Transverse colon (tissue), 4 donors: ENCODE data around the gene AKAP13. TPM values are rescaled to one million over a fixed set of nuclear protein-coding genes. Genes with fewer than 3 reads are reported as not detected.

Experiments
- DNase-seq: peaks from one replicate; pipeline ENCODE4 v3.0.0-alpha.2; 2019
- H3K27ac ChIP-seq, 4 donors: fragments of 200-600 bp; sonication (generic); 2 replicates each; pipeline ENCODE4 v1.5.1; 2016 to 2018; ENCODE audit warnings: inconsistent platforms in 4 of 4
- H3K27me3 ChIP-seq: fragments of 200-600 bp; sonication (generic); 2 replicates; pipeline ENCODE4 v1.5.1; 2017; ENCODE audit warnings: inconsistent platforms
- H3K36me3 ChIP-seq, 4 donors: fragments of 200-600 bp; sonication (generic); 2 replicates each; pipeline ENCODE4 v1.5.1; 2017 to 2019; ENCODE audit warnings: inconsistent platforms in 4 of 4
- H3K4me1 ChIP-seq, 4 donors: fragments of 200-600 bp; sonication (generic); 2 replicates each; pipeline ENCODE4 v1.5.1; 2017 to 2020; ENCODE audit warnings: inconsistent platforms in 4 of 4
- H3K4me3 ChIP-seq, 4 donors: fragments of 200-600 bp; sonication (generic); 1 replicate in 1 of 4; 2 replicates in 3 of 4; pipeline versions ENCODE4 v1.5.1 to v1.6.1; 2017 to 2019; ENCODE audit warnings: inconsistent platforms in 4 of 4
- H3K9me3 ChIP-seq, 2 donors: fragments of 200-600 bp; sonication (generic); 2 replicates each; pipeline ENCODE4 v1.5.1; 2017 to 2019; ENCODE audit warnings: inconsistent platforms in 2 of 2
- EP300 ChIP-seq: sonication (generic); formaldehyde crosslinking; IDR thresholded peaks from one replicate; pipeline ENCODE4 v1.6.1; 2017; ENCODE audit warnings: antibody characterized with exemption, low read depth
- POLR2A ChIP-seq: fragments of 450-650 bp; IDR thresholded peaks from one replicate; pipeline ENCODE4 v1.6.1; 2016; ENCODE audit warnings: antibody characterized with exemption, mild to moderate bottlenecking, moderate library complexity
- POLR2AphosphoS5 ChIP-seq, 3 donors: sonication (generic); formaldehyde crosslinking; IDR thresholded peaks; one replicate each; pipeline ENCODE4 v1.6.1; 2016; ENCODE audit warnings: antibody characterized with exemption in 3 of 3
- WGBS, 2 donors: methylation state at CpG; one replicate each; pipeline ENCODE4 v1.1.5; 2018; ENCODE audit warnings: low coverage in 1 of 2; 5-methylcytosine and 5-hydroxymethylcytosine counted together
- in situ Hi-C, 4 donors: fragments of 200-750 bp; cut with MboI; loops; one replicate each; pipeline versions ENCODE4 v1.15.0 to v1.15.1; 2017; ENCODE audit warnings: low sequenced_read_pairs in 3 of 4, low pct_ligation_motif_present in 1 of 4, low pct_unique_long_range_greater_than_20kb in 1 of 4
- intact Hi-C: fragments of 100-400 bp; cut with DNase I; formaldehyde crosslinking; loops from one replicate; pipeline ENCODE4 v1.15.1; 2023; ENCODE audit warnings: low total_unique reads
- total RNA-seq, 4 donors: library from RNA; depleted of rRNA; stranded (reverse); fragments of >200 nt; gene quantifications; one replicate each; pipeline ENCODE4 v1.1.0, GENCODE V29; 2016
- TF ChIP-seq, protein P1 (sequence below), 5 experiments: fragments of 200-600 bp in 3 of 5; fragments of 450-650 bp in 2 of 5; sonication (generic) in 3 of 5; IDR thresholded peaks; 1 replicate in 2 of 5; 2 replicates in 3 of 5; pipeline ENCODE4 v1.5.1; 2016 to 2017; ENCODE audit warnings: antibody characterized with exemption in 5 of 5, inconsistent platforms in 3 of 5, mild to moderate bottlenecking in 2 of 5, moderate library complexity in 1 of 5

Gene AKAP13
- total RNA-seq, 4 donors from 2014 or later, result 206 to 291 (median 214) TPM

- peak overlapping the region; percentile 76 to 85 (median 82) for H3K27ac ChIP-seq
- peaks cover 20 to 87% (median 46%) of the 10 kb centered on the region in 4 donors for H3K4me1 ChIP-seq
- H3K27me3 ChIP-seq, result no peaks in the 10 kb centered on the region
- in situ Hi-C loops, result no loop called here
- H3K36me3 ChIP-seq, result no peaks in the 10 kb centered on the region
- WGBS, 2 donors, result 53 to 54% methylated on average over 7 of the region's 7 CpGs
- intact Hi-C loops, result no loop called here
- no peaks in the 10 kb centered on the region for H3K9me3 ChIP-seq
- TF ChIP-seq, protein P1, sequence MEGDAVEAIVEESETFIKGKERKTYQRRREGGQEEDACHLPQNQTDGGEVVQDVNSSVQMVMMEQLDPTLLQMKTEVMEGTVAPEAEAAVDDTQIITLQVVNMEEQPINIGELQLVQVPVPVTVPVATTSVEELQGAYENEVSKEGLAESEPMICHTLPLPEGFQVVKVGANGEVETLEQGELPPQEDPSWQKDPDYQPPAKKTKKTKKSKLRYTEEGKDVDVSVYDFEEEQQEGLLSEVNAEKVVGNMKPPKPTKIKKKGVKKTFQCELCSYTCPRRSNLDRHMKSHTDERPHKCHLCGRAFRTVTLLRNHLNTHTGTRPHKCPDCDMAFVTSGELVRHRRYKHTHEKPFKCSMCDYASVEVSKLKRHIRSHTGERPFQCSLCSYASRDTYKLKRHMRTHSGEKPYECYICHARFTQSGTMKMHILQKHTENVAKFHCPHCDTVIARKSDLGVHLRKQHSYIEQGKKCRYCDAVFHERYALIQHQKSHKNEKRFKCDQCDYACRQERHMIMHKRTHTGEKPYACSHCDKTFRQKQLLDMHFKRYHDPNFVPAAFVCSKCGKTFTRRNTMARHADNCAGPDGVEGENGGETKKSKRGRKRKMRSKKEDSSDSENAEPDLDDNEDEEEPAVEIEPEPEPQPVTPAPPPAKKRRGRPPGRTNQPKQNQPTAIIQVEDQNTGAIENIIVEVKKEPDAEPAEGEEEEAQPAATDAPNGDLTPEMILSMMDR (IDR thresholded peaks at IDR 0.05), result no peak
- TF ChIP-seq POLR2A (no peak), EP300 (no peak), POLR2AphosphoS5 (IDR thresholded peaks at IDR 0.05) (peak in 1 of 3 donors; percentile 11)
- DNase-seq, result no peak
- peak overlapping the region in 1 of 4 donors; percentile 17 for H3K4me3 ChIP-seq
Measured at GRCh38 chr15:85624291-85624801, 243.9 kb downstream of the AKAP13 start.

DNA sequence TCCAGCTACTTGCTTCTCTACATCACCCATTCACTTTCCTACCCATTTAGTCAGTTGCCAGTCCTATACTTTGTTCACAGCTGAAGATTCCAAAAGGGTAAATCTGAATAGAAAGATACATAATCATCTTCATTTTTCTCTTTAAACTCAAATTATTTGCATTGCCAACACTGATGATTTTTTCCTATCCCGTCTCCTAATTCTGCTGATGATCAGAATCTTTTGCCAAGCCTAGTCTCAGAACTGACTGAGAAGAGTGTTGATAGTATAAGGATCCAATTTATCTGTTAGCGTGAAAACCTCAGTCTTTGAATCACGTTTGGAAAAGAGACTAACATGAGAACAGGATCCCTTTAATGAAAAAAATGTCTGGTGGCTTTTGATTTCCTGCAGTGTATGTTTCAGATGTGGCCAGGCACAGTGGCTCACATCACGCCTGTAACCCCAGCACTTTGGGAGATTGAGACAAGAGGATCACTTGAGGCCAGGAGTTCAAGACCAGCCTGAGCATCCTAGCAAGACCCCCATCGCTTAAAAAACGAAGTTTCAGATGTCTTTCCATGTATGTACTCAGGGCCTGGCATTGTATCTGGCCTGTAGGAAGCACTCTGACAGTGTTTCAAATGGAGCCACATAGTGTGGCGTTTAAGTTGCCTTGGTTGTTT is 244.9 kb downstream of the AKAP13 start:
- Histone ChIP-seq H3K9me3 (no peaks in the 10 kb centered on the region), H3K36me3 (no peaks in the 10 kb centered on the region), H3K4me3 (no peak overlapping the region), H3K27me3 (no peaks in the 10 kb centered on the region), H3K4me1 (peaks cover 20 to 79% (median 46%) of the 10 kb centered on the region in 4 donors), H3K27ac (peak overlapping the region; percentile 76 to 85 (median 82))
- in situ Hi-C loops (no loop called here), intact Hi-C loops (no loop called here)
- TF ChIP-seq POLR2AphosphoS5 (IDR thresholded peaks at IDR 0.05) (no peak), POLR2A (no peak), EP300 (no peak)
- TF ChIP-seq, protein P1 (IDR thresholded peaks at IDR 0.05), result no peak
- WGBS, 2 donors, result 74 to 75% methylated on average over 3 to 7 of the region's 7 CpGs
- DNase-seq, result no peak

DNA sequence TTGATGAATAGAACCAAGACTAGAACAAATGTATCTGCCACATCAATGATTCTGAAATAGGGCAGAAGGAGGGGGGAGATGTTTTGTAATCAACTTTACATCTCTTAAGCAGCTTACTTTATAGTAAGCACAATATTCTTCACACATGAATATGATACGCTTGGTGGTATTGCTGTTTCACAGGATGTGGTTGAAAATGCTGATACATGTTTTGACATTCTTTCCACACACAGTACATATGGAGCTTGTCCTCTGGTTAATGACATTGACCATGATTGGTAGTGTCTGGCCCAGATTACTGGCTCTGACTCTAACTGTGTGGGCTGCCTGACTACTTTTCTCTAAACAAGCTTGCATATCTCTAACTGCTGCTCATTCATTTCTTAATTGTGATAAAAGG is 245.5 kb downstream of the AKAP13 start:
- H3K27me3 ChIP-seq, result no peaks in the 10 kb centered on the region
- TF ChIP-seq POLR2AphosphoS5 (IDR thresholded peaks at IDR 0.05), result peak; percentile 51 to 75 (median 55)
- TF ChIP-seq POLR2A, result no peak
- peaks cover 20 to 81% (median 46%) of the 10 kb centered on the region in 4 donors for H3K4me1 ChIP-seq
- WGBS, 2 donors, result 44 to 50% methylated on average over 1 of the region's 1 CpG
- H3K27ac ChIP-seq, result peak overlapping the region; percentile 76 to 85 (median 82)
- in situ Hi-C loops (no loop called here), intact Hi-C loops (no loop called here)
- H3K36me3 ChIP-seq, result no peaks in the 10 kb centered on the region
- no peak for DNase-seq
- no peak overlapping the region for H3K4me3 ChIP-seq
- no peaks in the 10 kb centered on the region for H3K9me3 ChIP-seq

DNA sequence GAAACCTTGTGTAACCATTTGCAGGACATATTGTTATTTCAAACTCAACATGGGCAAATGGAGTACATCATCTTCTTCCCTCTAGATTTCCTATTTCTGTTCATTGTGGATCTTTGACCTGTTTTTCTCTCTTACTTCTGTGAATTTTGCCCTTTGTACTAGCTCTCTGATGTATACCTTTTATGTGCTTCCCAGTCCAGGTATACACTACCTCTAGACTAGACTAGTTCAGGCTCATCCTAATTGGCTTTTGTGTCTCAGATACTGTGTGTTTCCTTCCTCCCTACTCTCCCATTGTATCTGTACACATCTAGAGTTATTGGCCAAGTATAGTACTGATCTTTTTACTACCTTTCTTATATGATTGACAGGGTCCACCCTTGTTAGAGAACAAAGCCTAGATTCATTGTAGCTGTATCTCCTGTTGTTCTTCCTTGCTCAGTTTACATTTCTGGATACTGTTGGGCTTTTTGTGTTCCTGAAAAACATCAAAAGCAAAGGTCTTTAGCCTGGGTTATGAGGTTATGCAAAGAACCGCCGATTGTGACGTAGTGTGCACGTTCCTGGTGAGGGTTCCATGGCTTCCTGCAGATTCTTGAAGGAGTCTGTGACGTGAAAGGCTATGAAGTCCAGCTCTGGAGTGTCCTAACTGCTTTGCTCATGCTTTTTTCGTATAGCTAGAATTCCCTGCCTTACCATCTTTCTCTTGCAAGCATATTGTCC is 247.0 kb downstream of the AKAP13 start:
- peak overlapping the region; percentile 39 to 85 (median 78) for H3K27ac ChIP-seq
- H3K4me3 ChIP-seq, result no peak overlapping the region
- no peak for DNase-seq
- no peaks in the 10 kb centered on the region for H3K36me3 ChIP-seq
- H3K9me3 ChIP-seq, result no peaks in the 10 kb centered on the region
- peaks cover 23 to 87% (median 45%) of the 10 kb centered on the region in 4 donors for H3K4me1 ChIP-seq
- WGBS, 2 donors, result 53 to 69% methylated on average over 6 of the region's 6 CpGs
- intact Hi-C loops (no loop called here), in situ Hi-C loops (no loop called here)
- TF ChIP-seq EP300, result no peak
- TF ChIP-seq POLR2A, result no peak
- TF ChIP-seq, protein P1 (IDR thresholded peaks at IDR 0.05), result no peak
- no peak for TF ChIP-seq POLR2AphosphoS5 (IDR thresholded peaks at IDR 0.05)
- H3K27me3 ChIP-seq, result no peaks in the 10 kb centered on the region
